SK-N-SH (cell line): Measurements from ENCODE around the gene RSAD2. TPM values are rescaled to one million over a fixed set of nuclear protein-coding genes. Genes with fewer than 3 reads are reported as not detected.
A peak's percentile ranks its signal among the peaks of the same experiment; 100 is the strongest.

ENCODE experiments used
- CTCF ChIA-PET: fragments of 300-600, 350-600 bp; formaldehyde crosslinking; extraction: SDS; loops from one replicate; lab custom pipeline; 2021; lab: Yijun Ruan, JAX
- POLR2A ChIA-PET: fragments of 350-600 bp; sonication (Branson Sonifier 250); formaldehyde crosslinking; extraction: SDS; loops from one replicate; lab custom pipeline; 2020; ENCODE audit warnings: antibody characterized with exemption, inconsistent platforms; lab: Yijun Ruan, JAX
- DNase-seq: peaks from one replicate; pipeline ENCODE4 v3.0.0; 2012
- H2AFZ ChIP-seq: fragments of 200-600 bp; sonication (generic); 2 replicates; pipeline ENCODE4 v1.8.1; 2016; ENCODE audit warnings: antibody characterized with exemption, mild to moderate bottlenecking, low read depth
- H3F3A ChIP-seq: fragments of 200-600 bp; sonication (generic); replicated peaks from 2 replicates; pipeline ENCODE3; 2016; ENCODE audit warnings: antibody characterized with exemption, mild to moderate bottlenecking; ENCODE audit not compliant: insufficient read depth
- H3K27ac ChIP-seq, 2 experiments: fragments of 200-500 bp in 1 of 2; fragments of 200-600 bp in 1 of 2; sonication (Bioruptor generic) in 1 of 2; sonication (generic), shearing (Covaris generic) in 1 of 2; 2 replicates each; pipeline versions ENCODE4 v1.5.1 to v1.6.1; 2014 to 2016; ENCODE audit warnings: low read depth in 2 of 2, inconsistent platforms in 1 of 2, low read length in 1 of 2, mild to moderate bottlenecking in 1 of 2, mixed read lengths in 1 of 2
- H3K27me3 ChIP-seq: fragments of 200-600 bp; sonication (generic), shearing (Covaris generic); 2 replicates; pipeline ENCODE4 v1.6.1; 2016; ENCODE audit warnings: mixed run types; ENCODE audit not compliant: insufficient read depth
- H3K36me3 ChIP-seq, 2 experiments: fragments of 200-500 bp in 1 of 2; fragments of 200-600 bp in 1 of 2; sonication (Bioruptor generic) in 1 of 2; sonication (generic) in 1 of 2; replicated peaks in 1 of 2; 2 replicates each; pipeline versions ENCODE3 to v1.5.1; 2014 to 2016; ENCODE audit warnings: low read length in 1 of 2, mild to moderate bottlenecking in 1 of 2; ENCODE audit not compliant: insufficient read depth in 2 of 2, control insufficient read depth in 1 of 2
- H3K4me1 ChIP-seq, 2 experiments: fragments of 200-500 bp in 1 of 2; fragments of 200-600 bp in 1 of 2; sonication (Bioruptor generic) in 1 of 2; sonication (generic), shearing (Covaris generic) in 1 of 2; 2 replicates each; pipeline versions ENCODE4 v1.5.1 to v1.6.1; 2014 to 2016; ENCODE audit warnings: low read depth in 1 of 2, low read length in 1 of 2, mixed run types in 1 of 2; ENCODE audit not compliant: insufficient read depth in 2 of 2, control insufficient read depth in 1 of 2
- H3K4me2 ChIP-seq: fragments of 200-600 bp; sonication (generic), shearing (Covaris generic); 2 replicates; pipeline ENCODE4 v1.6.1; 2017; ENCODE audit warnings: mixed run types
- H3K4me3 ChIP-seq, 2 experiments: fragments of 200-500 bp in 1 of 2; fragments of 200-600 bp in 1 of 2; sonication (Bioruptor generic) in 1 of 2; sonication (generic), shearing (Covaris generic) in 1 of 2; 2 replicates each; pipeline versions ENCODE4 v1.5.1 to v1.8.1; 2014 to 2016; ENCODE audit warnings: low read depth in 2 of 2, inconsistent platforms in 1 of 2, low read length in 1 of 2, mild to moderate bottlenecking in 1 of 2, mixed read lengths in 1 of 2, moderate library complexity in 1 of 2
- H3K79me2 ChIP-seq: fragments of 200-600 bp; sonication (generic); 2 replicates; pipeline ENCODE4 v1.8.1; 2017; ENCODE audit warnings: mild to moderate bottlenecking; ENCODE audit not compliant: insufficient read depth
- H3K9ac ChIP-seq: fragments of 200-600 bp; sonication (generic); 2 replicates; pipeline ENCODE4 v1.6.1; 2017; ENCODE audit warnings: mixed run types
- H3K9me2 ChIP-seq: fragments of 200-600 bp; sonication (generic); 2 replicates; pipeline ENCODE4 v1.6.1; 2017; ENCODE audit warnings: mixed run types
- H3K9me3 ChIP-seq: fragments of 200-600 bp; sonication (generic); 2 replicates; pipeline ENCODE4 v1.6.1; 2017; ENCODE audit warnings: mixed run types, mild to moderate bottlenecking, moderate library complexity
- H4K20me1 ChIP-seq: fragments of 200-600 bp; sonication (generic); 2 replicates; pipeline ENCODE4 v1.6.1; 2017; ENCODE audit warnings: mild to moderate bottlenecking, mixed run types; ENCODE audit not compliant: insufficient read depth
- MEF2A ChIP-seq: IDR thresholded peaks from 2 replicates; pipeline ENCODE4 v1.4.0; 2012; ENCODE audit warnings: low read depth, borderline replicate concordance
- POLR2AphosphoS5 ChIP-seq: IDR thresholded peaks from 2 replicates; pipeline ENCODE4 v1.6.1; 2012; ENCODE audit warnings: low read depth, low read length
- RCOR1 ChIP-seq: fragments of 150-350 bp; IDR thresholded peaks from 2 replicates; pipeline ENCODE4 v1.6.1; 2017; ENCODE audit warnings: antibody characterized with exemption, low read length
- RFX5 ChIP-seq: IDR thresholded peaks from 2 replicates; pipeline ENCODE4 v1.6.1; 2012; ENCODE audit warnings: mild to moderate bottlenecking, improper control_type of control experiment, low read length
- RXRA ChIP-seq: IDR thresholded peaks from 2 replicates; pipeline ENCODE4 v1.4.0; 2012; ENCODE audit warnings: low read depth, mild to moderate bottlenecking, borderline replicate concordance
- WGBS: methylation state at CpG from one replicate; pipeline ENCODE4 v1.1.6; 2017; ENCODE audit warnings: low lambda C conversion rate; 5-methylcytosine and 5-hydroxymethylcytosine counted together
- polyA plus RNA-seq, 3 experiments: library from polyadenylated mRNA; depleted of rRNA; stranded (reverse); fragments of >200 nt; gene quantifications; 2 replicates each; pipeline ENCODE4 v1.2.3, GENCODE V29; 2012
- TF ChIP-seq, protein P1 (sequence below): IDR thresholded peaks from 2 replicates; pipeline ENCODE4 v1.4.0; 2012; ENCODE audit warnings: low read depth, borderline replicate concordance
- TF ChIP-seq, protein P2 (sequence below): fragments of 150-350 bp; IDR thresholded peaks from 2 replicates; pipeline ENCODE4 v1.6.1; 2016; ENCODE audit warnings: mild to moderate bottlenecking, low read depth, low read length
- TF ChIP-seq, protein P3 (sequence below): fragments of 200-600 bp; sonication (generic); IDR thresholded peaks from 2 replicates; pipeline ENCODE4 v1.6.1; 2017; ENCODE audit warnings: antibody characterized with exemption, mild to moderate bottlenecking, moderate library complexity

Gene RSAD2
- polyA plus RNA-seq, 1 of the 3 experiments (the other 2 are of a cell fraction), result 0.35 TPM

DNA sequence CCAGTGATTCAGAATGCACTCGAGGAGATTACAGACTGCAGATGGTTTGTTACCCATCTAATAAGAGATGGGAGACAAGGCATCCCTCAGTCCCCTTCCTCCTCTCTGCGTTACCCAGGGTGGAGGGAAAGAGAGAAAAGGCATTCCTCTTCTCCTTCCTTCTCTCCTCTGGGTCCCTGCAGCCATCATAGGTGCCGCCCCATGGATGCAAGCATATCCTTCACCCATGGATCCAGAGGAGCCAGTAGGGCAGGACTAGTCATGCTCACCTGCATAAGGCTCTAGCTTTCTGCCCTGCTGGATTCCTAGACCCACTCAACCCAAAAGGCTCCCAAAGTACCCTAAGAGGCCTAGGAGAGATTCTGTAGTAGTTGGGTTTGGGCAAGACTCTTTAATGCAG lies 32.3 kb upstream of the RSAD2 start:
- Histone ChIP-seq H3K9me2 (no peaks in the 10 kb centered on the region), H3K9me3 (peaks cover 23% of the 10 kb centered on the region; the same call in 1 of the 2 replicates), H3K4me1 (no peaks in the 10 kb centered on the region), H3K79me2 (no peaks in the 10 kb centered on the region), H4K20me1 (no peaks in the 10 kb centered on the region), H3K27me3 (no peaks in the 10 kb centered on the region)
- CTCF ChIA-PET, result interaction anchor here (1.4 kb wide), 1 partner anchor 9 kb away, joined by 3 read pairs; no protein-coding TSS in a partner anchor
- no peak for TF ChIP-seq MEF2A
- TF ChIP-seq, protein P1, sequence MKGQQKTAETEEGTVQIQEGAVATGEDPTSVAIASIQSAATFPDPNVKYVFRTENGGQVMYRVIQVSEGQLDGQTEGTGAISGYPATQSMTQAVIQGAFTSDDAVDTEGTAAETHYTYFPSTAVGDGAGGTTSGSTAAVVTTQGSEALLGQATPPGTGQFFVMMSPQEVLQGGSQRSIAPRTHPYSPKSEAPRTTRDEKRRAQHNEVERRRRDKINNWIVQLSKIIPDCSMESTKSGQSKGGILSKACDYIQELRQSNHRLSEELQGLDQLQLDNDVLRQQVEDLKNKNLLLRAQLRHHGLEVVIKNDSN, result peak; percentile 42; the same call in 1 of the 2 replicates
- no peak for TF ChIP-seq RFX5
- TF ChIP-seq, protein P2, sequence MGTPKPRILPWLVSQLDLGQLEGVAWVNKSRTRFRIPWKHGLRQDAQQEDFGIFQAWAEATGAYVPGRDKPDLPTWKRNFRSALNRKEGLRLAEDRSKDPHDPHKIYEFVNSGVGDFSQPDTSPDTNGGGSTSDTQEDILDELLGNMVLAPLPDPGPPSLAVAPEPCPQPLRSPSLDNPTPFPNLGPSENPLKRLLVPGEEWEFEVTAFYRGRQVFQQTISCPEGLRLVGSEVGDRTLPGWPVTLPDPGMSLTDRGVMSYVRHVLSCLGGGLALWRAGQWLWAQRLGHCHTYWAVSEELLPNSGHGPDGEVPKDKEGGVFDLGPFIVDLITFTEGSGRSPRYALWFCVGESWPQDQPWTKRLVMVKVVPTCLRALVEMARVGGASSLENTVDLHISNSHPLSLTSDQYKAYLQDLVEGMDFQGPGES, result no peak
- TF ChIP-seq, all 33 proteins: peak for 1
- POLR2A ChIA-PET, result no interaction called here
- Histone ChIP-seq H3K4me2 (no peak overlapping the region), H2AFZ (no peak overlapping the region), H3K36me3 (no peaks in the 10 kb centered on the region), H3K27ac (no peak overlapping the region), H3F3A (no peaks in the 10 kb centered on the region), H3K9ac (no peak overlapping the region), H3K4me3 (no peak overlapping the region; a peak in 1 of 4 replicates)
- WGBS, result 38% methylated on average over 3 of the region's 3 CpGs
- DNase-seq, result no peak

DNA sequence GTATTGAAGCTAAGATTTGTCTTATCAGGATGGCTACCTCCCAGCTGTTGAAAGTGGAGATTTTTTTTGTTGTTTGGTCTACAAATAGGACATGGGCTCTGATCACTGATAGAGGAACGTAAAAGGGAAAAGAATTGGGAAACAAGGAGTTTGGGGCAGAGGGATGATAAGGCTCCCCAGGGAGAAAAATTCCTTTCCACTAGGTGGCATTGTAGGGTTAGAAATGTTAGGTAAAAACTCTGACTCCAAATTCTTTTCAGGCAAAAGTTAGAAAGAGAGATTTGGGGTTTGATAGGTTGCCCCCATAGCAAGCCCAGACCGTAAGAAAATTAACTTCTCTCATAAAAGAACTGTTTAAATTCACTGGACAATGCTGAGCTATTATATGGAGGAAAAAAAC lies 31.7 kb upstream of the RSAD2 start:
- POLR2A ChIA-PET, result no interaction called here
- Histone ChIP-seq H3K4me3 (no peak overlapping the region), H3K9me2 (no peaks in the 10 kb centered on the region), H2AFZ (no peak overlapping the region), H3K9ac (no peak overlapping the region), H3F3A (no peaks in the 10 kb centered on the region), H4K20me1 (no peaks in the 10 kb centered on the region), H3K9me3 (peaks cover 23% of the 10 kb centered on the region; the same call in 1 of the 2 replicates), H3K4me2 (no peak overlapping the region), H3K36me3 (no peaks in the 10 kb centered on the region), H3K79me2 (no peaks in the 10 kb centered on the region), H3K27ac (no peak overlapping the region), H3K4me1 (no peaks in the 10 kb centered on the region), H3K27me3 (no peaks in the 10 kb centered on the region)
- WGBS, result 33% methylated on average over 2 of the region's 2 CpGs
- no peak for DNase-seq
- TF ChIP-seq, protein P3, sequence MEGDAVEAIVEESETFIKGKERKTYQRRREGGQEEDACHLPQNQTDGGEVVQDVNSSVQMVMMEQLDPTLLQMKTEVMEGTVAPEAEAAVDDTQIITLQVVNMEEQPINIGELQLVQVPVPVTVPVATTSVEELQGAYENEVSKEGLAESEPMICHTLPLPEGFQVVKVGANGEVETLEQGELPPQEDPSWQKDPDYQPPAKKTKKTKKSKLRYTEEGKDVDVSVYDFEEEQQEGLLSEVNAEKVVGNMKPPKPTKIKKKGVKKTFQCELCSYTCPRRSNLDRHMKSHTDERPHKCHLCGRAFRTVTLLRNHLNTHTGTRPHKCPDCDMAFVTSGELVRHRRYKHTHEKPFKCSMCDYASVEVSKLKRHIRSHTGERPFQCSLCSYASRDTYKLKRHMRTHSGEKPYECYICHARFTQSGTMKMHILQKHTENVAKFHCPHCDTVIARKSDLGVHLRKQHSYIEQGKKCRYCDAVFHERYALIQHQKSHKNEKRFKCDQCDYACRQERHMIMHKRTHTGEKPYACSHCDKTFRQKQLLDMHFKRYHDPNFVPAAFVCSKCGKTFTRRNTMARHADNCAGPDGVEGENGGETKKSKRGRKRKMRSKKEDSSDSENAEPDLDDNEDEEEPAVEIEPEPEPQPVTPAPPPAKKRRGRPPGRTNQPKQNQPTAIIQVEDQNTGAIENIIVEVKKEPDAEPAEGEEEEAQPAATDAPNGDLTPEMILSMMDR, result peak; percentile 28
- TF ChIP-seq POLR2AphosphoS5 (no peak), RCOR1 (no peak), RXRA (no peak)
- CTCF ChIA-PET, result interaction anchor here (1.4 kb wide), 1 partner anchor 9 kb away, joined by 3 read pairs; no protein-coding TSS in a partner anchor
